Colonic mucosa (tissue), 4 donors: ENCODE measurements around the gene BYSL. TPM values are rescaled to one million over a fixed set of nuclear protein-coding genes. Genes with fewer than 3 reads are reported as not detected.

Experiments
- DNase-seq: peaks from one replicate; pipeline ENCODE4 v3.0.0-alpha.2; 2020
- H3K27ac ChIP-seq: fragments of 200-600 bp; one replicate; pipeline ENCODE4 v1.8.0; 2021
- H3K27me3 ChIP-seq: fragments of 200-600 bp; one replicate; pipeline ENCODE4 v1.8.0; 2021
- H3K36me3 ChIP-seq: fragments of 200-600 bp; one replicate; pipeline ENCODE4 v1.8.0; 2021
- H3K4me1 ChIP-seq: fragments of 200-600 bp; one replicate; pipeline ENCODE4 v1.8.0; 2021; ENCODE audit warnings: mild to moderate bottlenecking
- H3K4me3 ChIP-seq: fragments of 200-600 bp; one replicate; pipeline ENCODE4 v1.8.0; 2021
- H3K9ac ChIP-seq, 2 donors: one replicate each; pipeline ENCODE4 v1.7.0; 2013; ENCODE audit warnings: control low read depth in 2 of 2, low read depth in 2 of 2, low read length in 2 of 2
- H3K9me3 ChIP-seq: fragments of 200-600 bp; one replicate; pipeline ENCODE4 v1.8.0; 2021
- CTCF ChIP-seq: fragments of 200-600 bp; IDR thresholded peaks from one replicate; pipeline ENCODE4 v1.8.0; 2022; ENCODE audit warnings: antibody characterized with exemption, mild to moderate bottlenecking
- intact Hi-C: fragments of 100-400 bp; cut with DNase I; formaldehyde crosslinking; loops from one replicate; pipeline ENCODE4 v1.14.1; 2022
- total RNA-seq, 2 donors: library from RNA; stranded (reverse); fragmentation: NEBNext Ultra II Directional in 1 of 2; extraction: Animal tissue kit (Norgen Biotek cat#: 25700) in 1 of 2; gene quantifications; one replicate each; pipeline ENCODE4 v1.2.1, GENCODE V29; 2021
- donor health status: healthy.
- donor health status: DM: no; HTN: no; CAD: no.
- donor health status: DM: no; HTN: no; CAD: no.

Gene BYSL
- total RNA-seq, 2 donors from 2014 or later = 10.4 to 16.4 TPM

- DNase-seq = no peak
- Histone ChIP-seq H3K27me3 (no peaks in the 10 kb centered on the region), H3K4me1 (peaks cover 23% of the 10 kb centered on the region), H3K9ac (no peak overlapping the region), H3K27ac (peak overlapping the region; percentile 35), H3K4me3 (no peak overlapping the region), H3K9me3 (no peaks in the 10 kb centered on the region), H3K36me3 (no peaks in the 10 kb centered on the region)
- intact Hi-C loops = loop anchor here (5.0 kb wide), 1 partner anchor 104 kb away; no protein-coding TSS in a partner anchor
- TF ChIP-seq CTCF = no peak
Observed at GRCh38 chr6:41937861-41938574, 16.7 kb downstream of the BYSL start.

GRCh38 chr6:41938590-41939175 lies 17.4 kb downstream of the BYSL start:
- peak overlapping the region; percentile 35 for H3K27ac ChIP-seq
- peak overlapping the region; percentile 76 for H3K4me3 ChIP-seq
- DNase-seq = no peak
- TF ChIP-seq CTCF = no peak
- H3K4me1 ChIP-seq = peaks cover 23% of the 10 kb centered on the region
- H3K9me3 ChIP-seq = no peaks in the 10 kb centered on the region
- no peaks in the 10 kb centered on the region for H3K36me3 ChIP-seq
- H3K9ac ChIP-seq = peak overlapping the region; percentile 37 to 94
- intact Hi-C loops = loop anchor here (5.0 kb wide), 1 partner anchor 104 kb away; no protein-coding TSS in a partner anchor
- H3K27me3 ChIP-seq = no peaks in the 10 kb centered on the region

GRCh38 chr6:41939176-41939847 lies 18.0 kb downstream of the BYSL start:
- DNase-seq = no peak
- Histone ChIP-seq H3K4me1 (peaks cover 23% of the 10 kb centered on the region), H3K4me3 (peak overlapping the region; percentile 76)

GRCh38 chr6:41939848-41940758 lies 18.8 kb downstream of the BYSL start:
- no peak for TF ChIP-seq CTCF
- Histone ChIP-seq H3K9me3 (no peaks in the 10 kb centered on the region), H3K4me3 (peak overlapping the region; percentile 76), H3K4me1 (peaks cover 23% of the 10 kb centered on the region), H3K27ac (peak overlapping the region; percentile 90), H3K9ac (peak overlapping the region; percentile 94 to 95), H3K36me3 (no peaks in the 10 kb centered on the region), H3K27me3 (no peaks in the 10 kb centered on the region)
- peak; percentile 84 for DNase-seq
- intact Hi-C loops = loop anchor here (5.0 kb wide), 1 partner anchor 102 kb away; no protein-coding TSS in a partner anchor

More at GRCh38 chr6:41939176-41939847, 18.0 kb downstream of the BYSL start:
- Histone ChIP-seq H3K27ac (peak overlapping the region; percentile 90), H3K9me3 (no peaks in the 10 kb centered on the region), H3K27me3 (no peaks in the 10 kb centered on the region), H3K9ac (peak overlapping the region; percentile 37 to 94), H3K36me3 (no peaks in the 10 kb centered on the region)
- no peak for TF ChIP-seq CTCF
- intact Hi-C loops = loop anchor here (5.0 kb wide), 1 partner anchor 103 kb away; no protein-coding TSS in a partner anchor
